Naive thymus-derived CD8-positive, alpha-beta T cell (primary cell): ENCODE measurements around the gene KLHL42. TPM values are rescaled to one million over a fixed set of nuclear protein-coding genes. Genes with fewer than 3 reads are reported as not detected.

Experiments used
- ATAC-seq, 2 donors: fragments of 150-1000 bp; cut with Tn5 transposase in 1 of 2; sonication (Bioruptor Pico), chemical (Tn5 transposase) in 1 of 2; 1 replicate in 1 of 2; 2 replicates in 1 of 2; pipeline ENCODE4 v1.10.0; 2021; ENCODE audit warnings: mild to moderate bottlenecking in 2 of 2, moderate library complexity in 2 of 2
- POLR2A ChIA-PET: fragments of 350-600 bp; sonication (Branson Sonifier 250); formaldehyde crosslinking; loops from one replicate; lab custom pipeline; 2021; ENCODE audit warnings: antibody characterized with exemption; lab: Charles Lee
- DNase-seq, 10 donors: peaks; one replicate each; pipeline versions ENCODE4 v3.0.0 to v3.0.0-alpha.2; 2020 to 2022
- H3K27ac Mint-ChIP-seq, 10 donors: one replicate each; pipeline ENCODE4 v1.8.0; 2020 to 2022; ENCODE audit warnings: mild to moderate bottlenecking in 10 of 10, mixed read lengths in 10 of 10, moderate library complexity in 4 of 10, inconsistent platforms in 1 of 10
- H3K27me3 Mint-ChIP-seq, 5 donors: one replicate each; pipeline ENCODE4 v1.8.0; 2021 to 2022; ENCODE audit warnings: mixed read lengths in 5 of 5
- H3K36me3 Mint-ChIP-seq, 3 donors: one replicate each; pipeline ENCODE4 v1.8.0; 2020 to 2022; ENCODE audit warnings: mixed read lengths in 3 of 3, mild to moderate bottlenecking in 2 of 3, inconsistent platforms in 1 of 3
- H3K4me1 Mint-ChIP-seq, 4 donors: one replicate each; pipeline ENCODE4 v1.8.0; 2021 to 2022; ENCODE audit warnings: mixed read lengths in 4 of 4
- H3K4me3 Mint-ChIP-seq, 10 donors: one replicate each; pipeline ENCODE4 v1.8.0; 2020 to 2022; ENCODE audit warnings: mild to moderate bottlenecking in 10 of 10, mixed read lengths in 10 of 10, moderate library complexity in 6 of 10, inconsistent platforms in 1 of 10
- H3K9me3 Mint-ChIP-seq, 9 donors: one replicate each; pipeline ENCODE4 v1.8.0; 2020 to 2022; ENCODE audit warnings: mixed read lengths in 9 of 9, mild to moderate bottlenecking in 3 of 9, inconsistent platforms in 1 of 9, moderate library complexity in 1 of 9
- polyA plus RNA-seq, 3 donors: library from polyadenylated mRNA; unstranded; fragments of 300-500 nt; fragmentation: Illumina TruSeq; gene quantifications; one replicate each; pipeline ENCODE4 v1.2.3, GENCODE V29; 2021
- total RNA-seq, 8 experiments: library from RNA in 2 of 8; stranded (reverse) in 2 of 8; gene quantifications; one replicate each; pipeline ENCODE4 v1.2.3 and lab custom pipeline; 2021 to 2026

KLHL42 gene
- total and polyA plus RNA-seq, 5 experiments from 2014 or later: 8.5 to 25.7 (median 11.3) TPM

DNA sequence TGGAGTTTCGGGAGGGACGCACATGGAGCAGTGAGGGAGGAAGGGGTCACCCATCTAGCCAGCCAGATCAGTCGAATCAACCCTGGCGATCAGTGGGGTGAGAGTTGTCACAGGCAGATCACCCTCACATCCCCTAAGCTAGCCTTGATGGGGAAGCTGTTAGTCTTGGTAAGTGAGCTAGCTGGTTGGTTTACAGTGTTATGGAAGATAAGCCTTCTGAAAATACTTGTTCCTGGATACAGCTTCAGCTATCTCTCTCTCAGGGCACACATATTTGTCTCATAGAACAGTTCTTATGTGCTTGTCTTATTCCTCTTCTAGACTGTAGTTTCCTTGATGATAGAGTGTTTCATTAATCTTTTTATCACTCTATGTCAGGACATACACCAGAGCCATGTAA is 26.2 kb downstream of the KLHL42 start:
- Mint-ChIP-seq H3K36me3 (no peaks in the 10 kb centered on the region), H3K4me3 (peak overlapping the region in 6 of 10 donors; percentile 43 to 83 (median 70)), H3K27ac (peak overlapping the region in 6 of 10 donors; percentile 4 to 98 (median 77)), H3K9me3 (no peaks in the 10 kb centered on the region), H3K4me1 (peaks cover 7 to 46% (median 30%) of the 10 kb centered on the region in 4 donors), H3K27me3 (peaks cover 0 to 17% (median 8%) of the 10 kb centered on the region in 5 donors)
- DNase-seq: no peak
- ATAC-seq: no peak
- POLR2A ChIA-PET: interaction anchor here (2.2 kb wide), 1 partner anchor 26 kb away, joined by 7 read pairs; the partner anchor contains the start of genes KLHL42 and MANSC4

DNA sequence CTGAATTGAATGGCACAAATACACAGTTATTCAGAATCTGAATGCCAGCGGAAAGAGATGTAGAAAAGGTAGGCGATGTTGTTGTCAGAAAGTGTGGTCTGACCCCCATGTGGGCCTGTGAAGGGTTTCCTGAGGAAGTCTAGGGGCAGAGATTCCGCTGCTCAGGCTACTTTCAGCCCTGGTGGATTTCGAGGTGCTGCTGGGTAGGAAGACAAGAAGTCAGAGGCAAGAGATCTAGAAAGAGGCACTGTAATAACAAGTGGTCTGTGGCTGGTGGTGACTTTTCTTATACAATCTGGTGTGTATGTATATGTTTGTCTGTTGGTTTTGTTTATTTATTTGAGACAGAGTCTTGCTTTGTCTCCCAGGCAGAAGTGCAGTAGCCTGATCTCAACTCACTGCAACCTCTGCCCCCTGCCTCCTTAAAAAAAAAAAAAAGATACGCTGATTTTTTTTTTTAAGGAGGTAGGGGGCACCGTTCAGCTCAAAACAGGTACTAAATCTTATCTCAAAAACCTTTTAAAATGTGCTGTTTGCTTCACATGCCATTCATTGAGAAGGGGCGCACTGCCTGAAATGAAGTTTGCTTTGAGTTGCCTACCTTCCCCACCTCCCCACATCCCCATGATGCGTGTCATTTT is 27.1 kb downstream of the KLHL42 start:
- peaks cover 5 to 37% (median 21%) of the 10 kb centered on the region in 4 donors for H3K4me1 Mint-ChIP-seq
- H3K36me3 Mint-ChIP-seq: peaks cover 0 to under 1% (median 0%) of the 10 kb centered on the region in 3 donors
- H3K4me3 Mint-ChIP-seq: peak overlapping the region; percentile 53 to 88 (median 76)
- POLR2A ChIA-PET: interaction anchor here (0.6 to 1.0 kb wide), 2 partner anchors 27 to 938 kb away, joined by 3 to 10 read pairs; partner anchors contain the start of genes KLHL42 and MANSC4
- peak overlapping the region; percentile 26 to 98 (median 75) for H3K27ac Mint-ChIP-seq
- DNase-seq (peak in 5 of 10 donors; percentile 8 to 39 (median 19)), ATAC-seq (peak; percentile 80 to 88)
- peaks cover 0 to 17% (median 8%) of the 10 kb centered on the region in 5 donors for H3K27me3 Mint-ChIP-seq
- no peaks in the 10 kb centered on the region for H3K9me3 Mint-ChIP-seq

DNA sequence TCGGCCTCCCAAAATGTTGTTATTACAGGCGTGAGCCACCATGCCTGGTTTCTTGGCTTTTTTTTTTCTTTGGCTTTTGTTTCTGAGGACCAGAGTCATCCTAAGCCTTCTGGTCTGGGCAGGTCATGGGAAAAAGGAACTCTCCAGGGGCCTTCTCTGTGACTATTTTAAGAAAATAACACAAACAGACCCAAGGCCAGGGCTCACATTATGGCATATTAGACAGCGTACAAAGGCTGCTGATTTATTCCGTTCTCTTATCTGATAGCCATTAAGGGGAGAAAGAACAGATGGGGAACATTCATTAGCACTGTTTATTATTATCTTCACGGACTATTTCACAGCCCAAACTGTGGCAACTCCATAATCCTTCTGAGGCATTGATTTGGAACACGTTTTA is 28.8 kb downstream of the KLHL42 start:
- Mint-ChIP-seq H3K36me3 (peaks cover 0 to 4% (median 0%) of the 10 kb centered on the region in 3 donors), H3K27ac (peak overlapping the region in 2 of 10 donors; percentile 25 to 41), H3K9me3 (no peaks in the 10 kb centered on the region), H3K27me3 (peaks cover 0 to 17% (median 8%) of the 10 kb centered on the region in 5 donors), H3K4me1 (peaks cover 5 to 37% (median 20%) of the 10 kb centered on the region in 4 donors), H3K4me3 (no peak overlapping the region)
- no peak for DNase-seq
- POLR2A ChIA-PET: no interaction called here
- no peak for ATAC-seq

- Mint-ChIP-seq H3K4me3 (peak overlapping the region in 1 of 10 donors; percentile 49), H3K27me3 (peaks cover 0 to 17% (median 8%) of the 10 kb centered on the region in 5 donors), H3K36me3 (peaks cover 0 to 4% (median 0%) of the 10 kb centered on the region in 3 donors), H3K9me3 (no peaks in the 10 kb centered on the region), H3K4me1 (peaks cover 1 to 34% (median 32%) of the 10 kb centered on the region in 4 donors), H3K27ac (peak overlapping the region in 2 of 10 donors; percentile 13 to 45)
- DNase-seq (no peak), ATAC-seq (no peak)
- POLR2A ChIA-PET: no interaction called here
Observed at GRCh38 chr12:27810756-27811155, 30.7 kb downstream of the KLHL42 start.

DNA sequence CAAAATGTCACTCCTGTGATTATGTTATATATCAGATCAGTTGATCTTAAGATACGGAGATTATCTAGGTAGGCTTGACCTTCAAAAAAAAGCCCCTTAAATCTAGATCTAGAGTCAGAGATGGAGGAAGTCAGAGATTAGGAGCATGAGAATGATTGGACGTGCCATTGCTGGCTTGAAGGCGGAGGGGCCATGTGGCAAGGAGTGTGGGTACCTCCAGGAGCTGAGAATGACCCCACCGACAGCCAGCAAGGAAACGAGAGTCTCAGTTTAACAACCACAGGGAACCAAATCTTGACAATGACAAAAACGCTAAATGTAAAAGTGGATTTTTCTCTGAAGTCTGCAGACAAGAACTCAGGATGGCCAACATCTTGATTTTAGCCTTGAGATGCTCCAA is 32.5 kb downstream of the KLHL42 start:
- Mint-ChIP-seq H3K4me1 (peaks cover 1 to 21% (median 16%) of the 10 kb centered on the region in 4 donors), H3K4me3 (no peak overlapping the region), H3K27me3 (peaks cover 0 to 16% (median 8%) of the 10 kb centered on the region in 5 donors), H3K36me3 (peaks cover 0 to 4% (median 0%) of the 10 kb centered on the region in 3 donors), H3K27ac (no peak overlapping the region), H3K9me3 (no peaks in the 10 kb centered on the region)
- POLR2A ChIA-PET: no interaction called here
- no peak for DNase-seq
- no peak for ATAC-seq

GRCh38 chr12:27814411-27814810 is 34.4 kb downstream of the KLHL42 start:
- Mint-ChIP-seq H3K9me3 (no peaks in the 10 kb centered on the region), H3K27ac (no peak overlapping the region), H3K4me1 (peaks cover 0 to 15% (median 10%) of the 10 kb centered on the region in 4 donors), H3K36me3 (peaks cover 0 to 4% (median 0%) of the 10 kb centered on the region in 3 donors), H3K27me3 (peaks cover 0 to 8% (median 4%) of the 10 kb centered on the region in 5 donors), H3K4me3 (peak overlapping the region in 1 of 10 donors; percentile 21)
- POLR2A ChIA-PET: no interaction called here
- ATAC-seq (no peak), DNase-seq (no peak)

- Mint-ChIP-seq H3K36me3 (peaks cover 0 to 4% (median 0%) of the 10 kb centered on the region in 3 donors), H3K27ac (peak overlapping the region in 1 of 10 donors; percentile 46), H3K27me3 (peaks cover 0 to 8% (median 4%) of the 10 kb centered on the region in 5 donors), H3K9me3 (no peaks in the 10 kb centered on the region), H3K4me3 (no peak overlapping the region), H3K4me1 (peaks cover 0 to 15% (median 10%) of the 10 kb centered on the region in 4 donors)
- POLR2A ChIA-PET: no interaction called here
- ATAC-seq (no peak), DNase-seq (no peak)
Observed at GRCh38 chr12:27814851-27815591, 35.0 kb downstream of the KLHL42 start.

DNA sequence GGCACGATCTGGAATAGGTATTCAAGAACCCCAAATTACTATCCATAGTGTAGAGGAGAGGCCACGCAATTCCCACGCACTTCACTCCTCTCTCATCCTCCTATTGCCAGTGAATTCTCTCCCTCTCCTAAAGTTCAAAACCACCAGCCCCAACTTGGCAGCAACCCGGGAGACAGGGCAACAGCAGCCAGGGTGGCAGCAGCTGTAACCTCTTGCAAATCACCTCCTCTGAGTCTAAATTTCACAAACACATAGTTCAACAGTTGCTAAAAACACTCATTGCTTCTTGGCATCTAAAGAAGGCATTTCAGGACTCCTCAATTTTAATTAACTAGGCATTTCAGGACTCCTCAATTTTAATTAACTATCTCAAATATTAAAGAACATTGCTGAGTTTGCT is 37.7 kb downstream of the KLHL42 start:
- Mint-ChIP-seq H3K9me3 (no peaks in the 10 kb centered on the region), H3K36me3 (no peaks in the 10 kb centered on the region), H3K27ac (no peak overlapping the region), H3K4me3 (peak overlapping the region in 1 of 10 donors; percentile 23), H3K4me1 (peaks cover 2 to 27% (median 14%) of the 10 kb centered on the region in 4 donors), H3K27me3 (peaks cover 0 to 2% (median 0%) of the 10 kb centered on the region in 5 donors)
- POLR2A ChIA-PET: no interaction called here
- no peak for DNase-seq
- no peak for ATAC-seq

GRCh38 chr12:27818401-27818918 is 38.4 kb downstream of the KLHL42 start:
- Mint-ChIP-seq H3K4me1 (peaks cover 2 to 27% (median 14%) of the 10 kb centered on the region in 4 donors), H3K36me3 (no peaks in the 10 kb centered on the region), H3K9me3 (no peaks in the 10 kb centered on the region), H3K27me3 (peaks cover 0 to 2% (median 0%) of the 10 kb centered on the region in 5 donors), H3K27ac (no peak overlapping the region), H3K4me3 (no peak overlapping the region)
- ATAC-seq: no peak
- DNase-seq: no peak
- POLR2A ChIA-PET: no interaction called here

DNA sequence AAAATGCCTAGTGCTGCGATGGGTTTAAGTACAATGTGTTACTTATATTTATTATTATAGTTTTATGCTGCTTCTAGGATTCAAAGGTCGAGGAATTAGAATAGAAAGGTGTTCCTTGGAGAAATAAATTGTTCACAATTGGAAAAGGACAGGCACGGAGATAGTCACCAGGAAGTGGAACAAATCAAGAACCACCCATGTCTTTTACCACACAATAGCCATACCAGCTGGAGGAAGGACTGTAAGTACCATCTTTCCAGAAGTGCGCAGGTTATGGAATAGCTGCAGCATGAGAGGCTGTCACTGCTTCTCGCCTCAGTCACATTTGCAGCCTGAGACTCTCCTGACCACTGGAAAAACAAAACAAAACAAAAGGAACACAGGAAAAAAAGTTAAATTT is 40.5 kb downstream of the KLHL42 start:
- Mint-ChIP-seq H3K9me3 (no peaks in the 10 kb centered on the region), H3K27ac (no peak overlapping the region), H3K27me3 (peaks cover 0 to 4% (median 0%) of the 10 kb centered on the region in 5 donors), H3K4me3 (no peak overlapping the region), H3K36me3 (no peaks in the 10 kb centered on the region), H3K4me1 (peaks cover 0 to 18% (median 3%) of the 10 kb centered on the region in 4 donors)
- DNase-seq (no peak), ATAC-seq (no peak)
- POLR2A ChIA-PET: interaction anchor here (2.4 kb wide), 1 partner anchor 41 kb away, joined by 9 read pairs; the partner anchor contains the start of genes KLHL42 and MANSC4

DNA sequence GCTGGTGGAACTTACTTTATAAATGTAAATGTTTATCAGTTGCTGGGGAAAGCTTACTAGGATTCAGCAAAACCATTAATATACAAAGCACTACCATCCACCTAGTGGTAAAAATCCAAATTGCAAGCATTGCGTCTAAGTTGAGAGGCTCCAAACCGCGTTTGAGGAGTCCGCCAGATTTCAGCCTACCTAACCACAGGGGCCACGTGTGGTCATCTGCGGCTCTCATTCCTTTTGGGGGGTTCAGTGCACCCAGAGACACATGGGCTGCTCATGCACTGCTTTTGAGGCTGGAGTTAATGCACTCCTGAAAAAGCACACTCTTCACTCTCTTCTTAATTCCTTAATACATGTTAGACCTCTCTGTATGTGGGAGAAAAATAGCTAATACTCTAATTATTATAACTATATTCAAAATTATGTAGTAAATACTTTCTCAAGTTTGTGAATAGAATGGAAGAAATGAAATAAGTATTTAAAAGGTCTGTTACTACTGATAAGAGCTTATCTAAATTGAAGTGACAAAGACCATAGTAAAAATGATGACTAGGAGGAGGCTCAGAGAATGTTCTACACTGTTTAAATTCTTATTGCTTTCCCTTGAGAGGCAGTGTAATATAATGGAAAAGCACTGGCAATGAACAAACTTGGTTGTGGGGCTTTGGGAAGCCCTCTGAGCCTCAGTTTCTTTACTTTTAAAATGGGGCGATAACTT is 41.4 kb downstream of the KLHL42 start:
- POLR2A ChIA-PET: interaction anchor here (2.4 kb wide), 1 partner anchor 42 kb away, joined by 9 read pairs; the partner anchor contains the start of genes KLHL42 and MANSC4

More for the DNA sequence above, 41.4 kb downstream of the KLHL42 start:
- DNase-seq (peak in 6 of 10 donors; percentile 13 to 53 (median 37)), ATAC-seq (peak; percentile 59 to 73)
- no peaks in the 10 kb centered on the region for H3K36me3 Mint-ChIP-seq
- H3K4me1 Mint-ChIP-seq: peaks cover 0 to 18% (median 3%) of the 10 kb centered on the region in 4 donors
- H3K27me3 Mint-ChIP-seq: peaks cover 0 to 4% (median 0%) of the 10 kb centered on the region in 5 donors
- H3K27ac Mint-ChIP-seq: peak overlapping the region in 1 of 10 donors; percentile 76
- no peaks in the 10 kb centered on the region for H3K9me3 Mint-ChIP-seq
- peak overlapping the region in 5 of 10 donors; percentile 22 to 76 (median 36) for H3K4me3 Mint-ChIP-seq
